GM18873 (cell line): ENCODE results near the gene APPL2.

Source experiments
- ATAC-seq: cut with Tn5 transposase; IDR thresholded peaks from one replicate; pipeline ENCODE4 v1.9.1; 2021; ENCODE audit warnings: mild to moderate bottlenecking, moderate library complexity, moderate number of reproducible peaks; ENCODE audit not compliant: unreplicated experiment, low FRiP score

APPL2 gene

GRCh38 chr12:105224399-105224798 is 11.6 kb downstream of the APPL2 start:
- no peak for ATAC-seq

- ATAC-seq = no peak
These were observed 12.1 kb downstream of the APPL2 start for GRCh38 chr12:105223884-105224283.

- no peak for ATAC-seq
These were observed 12.6 kb downstream of the APPL2 start for GRCh38 chr12:105223352-105223845.

GRCh38 chr12:105222726-105223351 is 13.1 kb downstream of the APPL2 start:
- ATAC-seq = no peak

- ATAC-seq = no peak
These were observed 13.7 kb downstream of the APPL2 start for GRCh38 chr12:105222284-105222655.

GRCh38 chr12:105221583-105222283 is 14.2 kb downstream of the APPL2 start:
- no peak for ATAC-seq

- no peak for ATAC-seq
These were observed 15.1 kb downstream of the APPL2 start for GRCh38 chr12:105220929-105221290.

GRCh38 chr12:105220150-105220928 is 15.6 kb downstream of the APPL2 start:
- ATAC-seq = no peak

- ATAC-seq = no peak
These were observed 16.5 kb downstream of the APPL2 start for GRCh38 chr12:105219261-105220028.

- no peak for ATAC-seq
These were observed 17.5 kb downstream of the APPL2 start for GRCh38 chr12:105218434-105218833.

GRCh38 chr12:105214670-105215375 is 21.2 kb downstream of the APPL2 start:
- no peak for ATAC-seq

- no peak for ATAC-seq
These were observed 21.8 kb downstream of the APPL2 start for GRCh38 chr12:105214148-105214547.

- no peak for ATAC-seq
These were observed 23.5 kb downstream of the APPL2 start for GRCh38 chr12:105212438-105212837.

- ATAC-seq = no peak
These were observed 26.9 kb downstream of the APPL2 start for GRCh38 chr12:105209091-105209490.

GRCh38 chr12:105206686-105207374 is 29.1 kb downstream of the APPL2 start:
- no peak for ATAC-seq

GRCh38 chr12:105205322-105206048 is 30.5 kb downstream of the APPL2 start:
- no peak for ATAC-seq

- no peak for ATAC-seq
These were observed 31.1 kb downstream of the APPL2 start for GRCh38 chr12:105204916-105205315.

GRCh38 chr12:105204127-105204526 is 31.8 kb downstream of the APPL2 start:
- no peak for ATAC-seq

- no peak for ATAC-seq
These were observed 33.8 kb downstream of the APPL2 start for GRCh38 chr12:105202202-105202601.
